ENCODE results near the gene SCNN1G.

SCNN1G gene

GRCh38 chr16:23194497-23195221 lies 12.1 kb downstream of the SCNN1G start:
- H3K4me3 ChIP-seq (ENCODE audit: control insufficient read depth, low read depth, low read length), result no peak overlapping the region
- DNase-seq (ENCODE audit: low read depth), result no peak
- no peak for TF ChIP-seq CTCF (conservative IDR thresholded peaks at IDR 0.05; ENCODE audit: control insufficient read depth, insufficient read depth, low read depth, low read length)

- DNase-seq (ENCODE audit: low read depth), result no peak
- no peak overlapping the region for H3K4me3 ChIP-seq (ENCODE audit: control insufficient read depth, low read depth, low read length)
- no peak for TF ChIP-seq CTCF (conservative IDR thresholded peaks at IDR 0.05; ENCODE audit: control insufficient read depth, insufficient read depth, low read depth, low read length)
Measured at GRCh38 chr16:23195366-23195978, 12.9 kb downstream of the SCNN1G start.

DNA sequence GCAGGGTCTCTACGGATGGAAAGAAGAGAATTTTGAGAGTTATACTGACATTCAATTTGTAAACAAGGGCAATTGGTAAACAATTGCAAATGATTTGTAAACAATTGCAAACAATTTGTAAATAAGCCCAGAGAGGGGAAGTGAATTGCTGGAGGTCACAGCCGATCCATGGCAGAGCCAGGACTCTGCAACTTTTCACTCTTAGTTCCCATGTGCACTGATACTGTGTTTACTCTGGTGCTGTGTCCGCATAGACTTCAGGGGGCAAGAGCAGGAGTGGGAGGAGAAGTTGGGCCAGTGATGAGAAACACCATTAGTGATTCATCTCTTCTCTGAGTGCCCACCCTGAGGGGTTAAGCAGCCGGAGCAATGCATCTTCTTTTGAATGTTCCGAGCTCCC lies 14.0 kb downstream of the SCNN1G start:
- DNase-seq (ENCODE audit: low read depth), result no peak
- H3K4me3 ChIP-seq (ENCODE audit: control insufficient read depth, low read depth, low read length), result no peak overlapping the region
- no peak for TF ChIP-seq CTCF (conservative IDR thresholded peaks at IDR 0.05; ENCODE audit: control insufficient read depth, insufficient read depth, low read depth, low read length)

- DNase-seq (ENCODE audit: low read depth), result no peak
- no peak overlapping the region for H3K4me3 ChIP-seq (ENCODE audit: control insufficient read depth, low read depth, low read length)
- TF ChIP-seq CTCF (conservative IDR thresholded peaks at IDR 0.05; ENCODE audit: control insufficient read depth, insufficient read depth, low read depth, low read length), result no peak
Measured at GRCh38 chr16:23202166-23202565, 19.6 kb downstream of the SCNN1G start.

DNA sequence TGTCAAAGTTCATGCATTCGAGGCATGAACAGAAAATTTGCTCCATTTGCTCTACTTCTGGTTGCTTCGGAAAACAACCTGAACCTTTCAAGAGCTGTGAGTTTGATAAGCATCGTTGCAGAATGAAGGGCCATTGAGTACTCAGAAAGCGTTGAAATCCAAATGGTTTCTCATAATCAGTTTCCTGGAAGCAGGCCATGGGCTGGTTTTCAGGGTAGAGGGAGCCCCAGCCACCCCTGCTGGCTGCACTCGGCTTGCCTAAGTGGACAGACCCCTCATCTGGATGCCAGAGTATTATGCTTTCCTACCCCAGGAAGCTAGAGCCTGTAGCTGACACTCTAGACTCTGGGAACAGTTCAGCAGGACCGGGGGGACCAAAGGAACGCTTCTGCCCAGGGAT lies 24.4 kb downstream of the SCNN1G start:
- H3K4me3 ChIP-seq (ENCODE audit: control insufficient read depth, low read depth, low read length), result no peak overlapping the region
- TF ChIP-seq CTCF (conservative IDR thresholded peaks at IDR 0.05; ENCODE audit: control insufficient read depth, insufficient read depth, low read depth, low read length), result no peak

GRCh38 chr16:23207485-23207884 lies 24.9 kb downstream of the SCNN1G start:
- no peak for DNase-seq (ENCODE audit: low read depth)
- TF ChIP-seq CTCF (conservative IDR thresholded peaks at IDR 0.05; ENCODE audit: control insufficient read depth, insufficient read depth, low read depth, low read length), result no peak
- no peak overlapping the region for H3K4me3 ChIP-seq (ENCODE audit: control insufficient read depth, low read depth, low read length)

More for the DNA sequence above, 24.4 kb downstream of the SCNN1G start:
- DNase-seq (ENCODE audit: low read depth), result no peak

Measured in fibroblast of mammary gland (primary cell).